Right renal pelvis (tissue), 4 donors: ENCODE results near the gene IFI30. TPM values are rescaled to one million over a fixed set of nuclear protein-coding genes. Genes with fewer than 3 reads are reported as not detected.

Source experiments
- DNase-seq, 4 donors: peaks; one replicate each; pipeline ENCODE4 v3.0.0-alpha.2; 2013; ENCODE audit warnings: low read depth in 4 of 4, low spot score in 3 of 4, missing footprints in 1 of 4
- polyA plus RNA-seq, 4 donors: library from polyadenylated mRNA; unstranded; fragments of 120-200 nt; gene quantifications; one replicate each; pipeline ENCODE4 v1.2.1, GENCODE V29; 2013; ENCODE audit not compliant: insufficient read length in 4 of 4

IFI30 gene
- polyA plus RNA-seq, 4 donors: 14.7 to 21.6 (median 16.5) TPM

DNA sequence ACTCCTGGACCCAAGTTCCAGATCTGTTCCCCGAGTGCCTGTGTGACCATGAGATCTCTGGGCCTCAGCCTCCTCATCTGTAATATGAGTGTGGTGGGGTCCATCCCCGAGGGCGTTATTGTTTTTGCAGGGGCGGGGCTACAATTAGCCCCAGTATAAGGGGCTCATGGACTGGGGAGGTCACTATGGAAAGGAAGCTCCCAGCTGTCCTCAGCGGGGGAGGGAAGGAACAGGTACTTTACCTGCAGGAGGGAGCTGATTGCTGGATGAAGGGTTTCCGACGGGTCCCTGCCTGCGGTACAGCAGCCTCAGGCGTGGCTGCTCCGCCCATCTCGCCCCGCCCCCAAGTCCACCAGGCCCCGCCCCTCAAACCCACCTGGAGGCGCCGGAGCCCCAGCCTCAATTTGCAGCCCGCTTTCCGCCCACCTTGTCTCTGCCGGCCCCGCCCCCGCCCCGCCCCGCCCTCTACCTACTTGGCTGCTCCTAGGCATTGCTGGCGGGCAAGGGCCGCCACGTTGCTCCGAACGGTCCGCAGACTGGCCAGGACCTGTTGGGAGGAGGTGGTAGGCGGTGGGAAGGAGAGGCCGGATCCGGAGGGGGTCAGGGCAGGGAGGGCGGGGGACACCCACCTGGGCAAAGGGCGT lies 47.1 kb downstream of the IFI30 start:
- DNase-seq: no peak

DNA sequence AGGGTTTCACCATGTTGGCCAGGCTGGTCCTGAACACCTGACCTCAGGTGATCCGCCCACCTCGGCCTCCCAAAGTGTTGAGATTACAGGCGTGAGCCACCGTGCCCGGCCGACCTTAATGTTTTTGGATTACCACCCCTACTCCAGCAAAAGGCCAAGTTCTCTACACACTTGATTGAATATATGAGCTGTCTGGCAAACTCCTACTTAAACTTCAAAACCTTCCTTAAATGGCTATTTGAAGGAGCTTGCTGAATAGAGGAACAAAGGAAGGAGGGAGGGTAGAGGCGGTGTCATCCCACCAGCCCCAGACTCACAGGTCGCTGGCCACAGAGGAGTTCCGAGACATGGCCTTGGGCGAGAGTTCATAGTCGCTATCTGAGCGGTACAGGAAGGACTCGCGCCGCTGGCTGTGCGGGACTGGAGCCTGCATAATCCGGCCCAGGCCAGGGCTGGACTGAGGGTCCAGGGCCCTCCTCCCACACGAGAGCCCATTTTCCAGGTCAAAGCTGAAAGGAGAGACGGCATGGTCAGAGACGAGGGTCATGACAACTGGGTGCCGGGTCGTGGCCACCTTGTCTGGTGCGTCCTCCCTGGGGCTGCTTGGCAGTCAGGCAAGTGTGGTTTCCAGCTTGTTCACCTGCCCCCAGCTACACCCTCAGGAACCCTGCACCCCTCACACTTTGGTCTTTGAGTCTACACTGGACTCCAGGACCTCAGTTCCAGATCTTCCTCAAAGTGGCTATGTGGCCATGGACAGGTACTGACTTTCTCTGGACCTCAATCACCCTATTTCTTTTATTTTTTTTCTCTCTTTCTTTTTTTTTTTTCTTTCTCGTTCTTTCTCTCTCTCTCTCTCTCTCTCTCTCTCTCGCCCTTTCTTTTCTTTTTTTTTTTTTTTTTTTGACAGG lies 48.5 kb downstream of the IFI30 start:
- no peak for DNase-seq

GRCh38 chr19:18223860-18224524 lies 50.4 kb downstream of the IFI30 start:
- no peak for DNase-seq

DNA sequence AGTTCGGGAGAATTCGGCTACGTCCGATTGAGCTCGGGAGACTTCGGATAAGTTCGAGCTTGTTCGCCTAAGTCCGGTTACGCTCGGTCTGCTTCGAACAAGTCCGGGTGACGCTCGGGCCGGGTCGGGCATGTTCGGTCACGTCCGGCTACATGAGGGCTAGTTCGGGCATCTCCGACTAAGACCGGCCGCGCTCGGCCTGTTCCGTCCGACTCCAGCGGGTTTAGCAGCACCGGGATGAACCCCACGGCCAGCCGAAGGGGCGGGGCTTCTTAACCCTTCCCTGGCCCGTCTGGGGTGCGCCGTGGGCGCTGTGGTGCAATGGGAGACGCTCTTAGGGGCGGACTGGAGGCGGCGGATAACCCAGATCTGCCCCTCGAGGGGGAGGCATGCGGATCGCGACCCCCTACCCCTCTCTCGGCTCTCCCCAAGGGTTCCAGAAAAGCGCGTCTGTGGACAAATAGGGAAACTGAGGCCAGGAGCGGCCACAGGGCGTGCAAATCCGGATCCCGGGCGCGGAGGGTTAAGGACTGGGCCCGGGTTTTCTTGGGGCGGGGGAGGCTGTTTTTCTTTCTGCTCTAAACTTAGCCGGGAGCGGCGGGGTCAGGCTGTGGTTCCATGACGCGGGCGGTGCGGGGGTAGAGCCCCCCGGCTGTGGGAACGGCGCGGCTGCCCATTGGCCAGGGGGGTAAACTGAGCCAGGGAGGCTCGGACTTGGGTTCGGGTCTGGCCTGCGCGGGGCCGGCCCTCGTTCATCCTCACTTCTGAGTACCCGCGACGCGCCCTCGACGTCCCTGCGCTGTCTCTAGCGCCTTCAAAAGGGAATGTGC lies 51.1 kb downstream of the IFI30 start:
- peak; percentile 93 to 95 (median 94) for DNase-seq

- DNase-seq: no peak
Observed at GRCh38 chr19:18225355-18225701, 51.7 kb downstream of the IFI30 start.

GRCh38 chr19:18225702-18226468 lies 52.3 kb downstream of the IFI30 start, which contains the start of gene PDE4C:
TSS of gene PDE4C (minus strand) at chr19:18226438. CDS start at chr19:18226415, 23 bp downstream.
- DNase-seq: no peak

GRCh38 chr19:18226956-18227780 lies 53.6 kb downstream of the IFI30 start:
- DNase-seq: no peak

Other genes starting within 250 kb of the IFI30 start
- gene CCDC124, start 240.8 kb upstream of the IFI30 start, polyA plus RNA-seq: 10 to 100 TPM; 50.8 to 96.8 (median 54.8) TPM
- 1 to 10 TPM; 4.4 to 7.3 (median 4.9) TPM for gene KCNN1, start 206.7 kb upstream of the IFI30 start, polyA plus RNA-seq
- 1 to 10 TPM; 4.4 to 5.8 (median 4.7) TPM for gene ARRDC2, start 165.6 kb upstream of the IFI30 start, polyA plus RNA-seq
- under 1 TPM; 0.13 to 0.46 (median 0.19) TPM for gene IL12RB1, start 86.9 kb upstream of the IFI30 start, polyA plus RNA-seq
- gene MAST3, start 76.0 kb upstream of the IFI30 start, polyA plus RNA-seq: 1 to 10 TPM; 3.7 to 5.5 (median 4.8) TPM
- 10 to 100 TPM; 23.1 to 34.3 (median 28.3) TPM for gene PIK3R2, start 20.6 kb upstream of the IFI30 start, polyA plus RNA-seq
- gene MPV17L2, start 19.4 kb downstream of the IFI30 start, polyA plus RNA-seq: 10 to 100 TPM in 1 of 4 donors, 1 to 10 TPM in 3; 9.2 to 12.9 (median 9.6) TPM
- 1 to 10 TPM; 3.7 to 6.1 (median 5.4) TPM for gene RAB3A, start 30.2 kb downstream of the IFI30 start, polyA plus RNA-seq
- 1 to 10 TPM in 1 of 4 donors, under 1 TPM in 3; 0.37 to 2.3 (median 0.69) TPM for gene PDE4C, start 52.6 kb downstream of the IFI30 start, polyA plus RNA-seq
- gene IQCN, start 100.6 kb downstream of the IFI30 start, polyA plus RNA-seq: 1 to 10 TPM; 4.6 to 7.2 (median 5.5) TPM
- gene JUND, start 107.8 kb downstream of the IFI30 start, polyA plus RNA-seq: 100 to 1,000 TPM in 1 of 4 donors, 10 to 100 TPM in 3; 62.4 to 106 (median 80.8) TPM
- gene LSM4, start 149.3 kb downstream of the IFI30 start, polyA plus RNA-seq: 100 to 1,000 TPM in 1 of 4 donors, 10 to 100 TPM in 3; 80.4 to 119 (median 89.7) TPM
- gene PGPEP1, start 166.8 kb downstream of the IFI30 start, polyA plus RNA-seq: 10 to 100 TPM; 22.2 to 27.7 (median 25.7) TPM
- 10 to 100 TPM in 1 of 4 donors, 1 to 10 TPM in 3; 2.8 to 15.0 (median 6.6) TPM for gene GDF15, start 212.3 kb downstream of the IFI30 start, polyA plus RNA-seq
- gene LRRC25, start 223.8 kb downstream of the IFI30 start, polyA plus RNA-seq: 1 to 10 TPM; 1.0 to 1.3 (median 1.2) TPM
- gene SSBP4, start 245.6 kb downstream of the IFI30 start, polyA plus RNA-seq: 100 to 1,000 TPM in 1 of 4 donors, 10 to 100 TPM in 3; 69.6 to 124 (median 75.4) TPM